ENCODE measurements around the gene FAM131B.
"Not testable (repeated sequence)": the region's sequence is repeated elsewhere in the genome, so short reads cannot be mapped to it uniquely, and the experiment has no call there.

Gene FAM131B

DNA sequence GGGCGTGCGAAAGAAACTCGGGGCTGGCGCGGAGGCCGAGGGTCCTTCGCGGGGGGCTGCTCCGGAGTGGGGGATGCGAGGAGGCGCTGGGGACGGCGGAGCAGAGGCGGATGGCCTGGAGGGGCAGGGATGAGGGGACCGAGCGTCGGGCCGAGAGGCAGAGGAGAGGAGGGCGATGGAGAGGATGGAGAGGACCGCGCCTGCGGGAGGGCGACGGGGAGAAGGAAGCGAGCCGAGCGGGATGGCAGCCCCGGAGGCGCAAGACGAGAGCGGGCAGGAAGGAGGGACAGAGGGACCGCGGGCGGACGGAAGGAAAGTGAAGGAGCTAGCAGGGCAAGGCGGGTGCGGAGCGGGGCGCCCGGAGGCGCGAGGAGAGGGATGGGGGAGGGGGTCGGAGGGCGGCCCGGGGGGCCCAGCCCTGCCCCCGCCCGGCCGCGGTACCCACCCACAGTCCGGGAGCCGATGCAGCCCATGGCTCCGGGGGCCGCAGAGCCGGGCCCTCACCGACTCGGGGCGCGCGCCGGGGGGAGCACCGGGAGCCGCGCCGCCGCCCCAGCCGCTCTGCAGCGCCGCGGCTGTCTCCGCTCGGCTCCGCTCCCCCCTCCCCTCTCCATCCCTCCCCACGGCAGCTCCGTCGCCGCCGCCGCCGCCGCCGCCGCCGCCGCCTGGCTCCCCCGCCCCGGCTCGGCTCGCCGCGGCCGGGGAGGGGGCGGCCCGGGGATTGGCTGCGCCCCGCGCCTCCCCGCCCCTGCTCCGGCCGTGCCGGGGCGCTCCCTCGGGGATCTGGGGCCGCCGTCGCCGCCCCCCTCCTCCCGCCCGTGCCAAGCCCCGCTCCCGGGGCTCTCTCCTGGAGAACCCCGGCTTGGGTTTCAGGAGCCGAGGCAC, at the start of gene FAM131B:
FAM131B (minus strand) TSS at position 583 of the 885 bp plus-strand sequence; CDS start at position 473, 110 bp downstream.
- Mint-ChIP-seq H3K27ac (peak within 1 kb of the TSS; percentile 61 to 80), H3K4me3 (peak within 1 kb of the TSS; percentile 91 to 94), H3K4me1 (peaks cover 10% of the 10 kb centered on the region), H3K9me3 (no peaks in the 10 kb centered on the region), H3K27me3 (peaks cover 38% of the 10 kb centered on the region)
- ATAC-seq (peak; percentile 72), DNase-seq (peak; percentile 33 to 43)

DNA sequence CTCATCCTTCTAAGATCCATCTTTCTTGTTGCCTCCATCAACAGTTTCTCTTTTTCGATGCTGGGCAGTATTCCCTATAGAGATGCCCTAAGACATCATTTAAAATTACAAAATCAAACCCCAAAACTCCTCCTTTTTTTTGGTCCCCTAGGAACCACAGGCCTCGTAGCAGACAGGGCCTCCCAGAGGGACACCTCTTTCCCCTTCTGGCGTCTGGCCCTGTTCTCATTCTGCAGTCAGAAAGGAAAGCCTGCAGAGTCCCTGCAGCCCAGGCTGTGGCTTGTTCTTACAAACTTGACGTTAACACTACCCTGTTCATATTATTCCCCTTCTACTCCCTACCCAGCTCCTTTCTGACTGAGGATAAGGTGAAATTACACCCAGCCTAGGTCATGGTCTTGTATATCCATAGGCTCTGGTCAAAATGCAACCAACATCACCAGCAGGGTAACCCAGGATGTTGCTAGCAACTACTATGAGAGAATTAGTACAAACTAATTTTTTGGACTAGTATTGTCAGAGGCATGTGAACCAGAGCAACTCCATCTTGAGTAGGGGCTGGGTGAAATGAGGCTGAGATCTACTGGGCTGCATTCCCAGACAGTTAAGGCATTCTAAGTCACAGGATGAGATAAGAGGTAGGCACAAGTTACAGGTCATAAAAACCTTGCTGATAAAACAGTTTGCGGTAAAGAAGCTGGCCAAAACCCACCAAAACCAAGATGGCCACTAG, 49.6 kb upstream of the FAM131B start:
- DNase-seq: no peak
- Mint-ChIP-seq H3K27ac (no peak overlapping the region), H3K27me3 (no peaks in the 10 kb centered on the region), H3K4me3 (no peak overlapping the region), H3K9me3 (no peaks in the 10 kb centered on the region), H3K4me1 (peaks cover 58% of the 10 kb centered on the region)
- no peak for ATAC-seq

DNA sequence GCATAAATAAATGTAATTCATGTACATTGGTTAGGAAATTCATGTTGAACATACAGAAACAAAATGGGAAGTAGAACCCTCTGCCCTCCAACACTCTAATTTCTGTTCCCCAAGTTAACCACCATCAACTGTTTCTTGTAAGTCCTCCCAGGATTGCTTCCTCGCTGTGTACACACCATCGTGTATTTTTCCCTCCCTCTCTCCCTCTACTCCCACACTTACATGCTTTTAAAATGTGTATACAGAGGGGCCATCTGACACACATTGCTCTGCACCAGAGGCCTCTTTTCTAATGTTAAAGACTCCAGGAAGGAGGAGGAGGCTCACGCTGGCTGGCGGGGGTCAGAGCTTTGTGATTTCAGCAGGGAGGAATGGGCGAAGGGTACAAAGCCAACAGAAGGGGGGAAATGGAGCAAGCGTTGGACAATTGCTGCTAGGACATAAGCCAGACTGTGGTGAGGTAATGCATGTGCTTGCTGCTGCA, 48.0 kb upstream of the FAM131B start:
- H3K27me3 Mint-ChIP-seq: no peaks in the 10 kb centered on the region
- H3K27ac Mint-ChIP-seq: peak overlapping the region in 1 of 2 donors; percentile 72
- peaks cover 69% of the 10 kb centered on the region for H3K4me1 Mint-ChIP-seq
- DNase-seq (no peak), ATAC-seq (no peak)
- no peak overlapping the region for H3K4me3 Mint-ChIP-seq
- H3K9me3 Mint-ChIP-seq: no peaks in the 10 kb centered on the region

DNA sequence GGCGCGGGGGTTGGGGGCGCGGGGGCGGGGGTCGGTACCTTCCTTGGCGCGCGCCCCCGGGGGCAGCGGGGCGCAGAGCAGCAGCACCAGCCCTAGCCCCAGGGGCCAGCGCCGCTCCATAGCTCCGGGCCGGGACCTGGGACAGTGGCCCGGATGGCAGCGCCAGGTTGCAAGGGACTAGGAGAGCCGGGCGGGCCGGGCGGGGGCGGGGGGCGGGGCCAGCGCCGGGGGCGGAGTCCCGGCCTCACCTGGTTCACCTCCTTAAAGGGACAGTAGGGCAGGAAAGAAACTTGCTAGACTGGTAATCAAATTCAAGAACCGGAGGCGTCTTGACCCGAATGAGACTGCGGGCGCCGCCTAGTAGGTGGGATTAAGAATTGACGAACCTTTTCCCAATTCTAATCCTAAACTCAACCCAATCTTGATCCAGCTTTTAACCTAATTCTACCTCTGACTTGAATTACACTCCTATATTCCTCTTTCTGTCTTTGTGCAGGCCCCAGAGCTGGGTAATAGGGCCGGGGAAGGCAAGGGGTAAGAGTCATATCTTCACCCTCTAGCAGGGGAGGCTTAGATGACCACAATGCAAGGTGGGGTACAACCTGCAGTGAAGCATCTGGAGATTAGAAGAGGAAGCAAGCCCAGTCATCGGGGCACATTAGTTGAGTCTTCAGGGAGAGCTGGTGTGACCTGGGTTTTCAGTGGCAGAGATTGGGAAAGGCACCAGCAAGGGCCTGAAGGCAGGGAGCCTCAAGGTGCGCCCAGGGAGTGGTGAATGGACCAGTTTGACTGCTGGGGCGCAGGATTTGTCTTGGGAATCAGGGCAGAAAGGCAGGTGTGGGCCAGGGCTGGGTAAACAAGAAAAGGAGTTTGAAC, 46.4 kb upstream of the FAM131B start, which contains the start of gene EPHA1:
EPHA1 (minus strand) TSS at position 171 of the 876 bp plus-strand sequence; CDS start at position 120, 51 bp downstream.
- peaks cover 82% of the 10 kb centered on the region for H3K4me1 Mint-ChIP-seq
- H3K9me3 Mint-ChIP-seq: no peaks in the 10 kb centered on the region
- H3K27me3 Mint-ChIP-seq: no peaks in the 10 kb centered on the region
- ATAC-seq: peak; percentile 67
- peak; percentile 22 to 45 for DNase-seq
- H3K27ac Mint-ChIP-seq: peak within 1 kb of the TSS; percentile 71 to 86
- peak within 1 kb of the TSS; percentile 84 to 91 for H3K4me3 Mint-ChIP-seq

DNA sequence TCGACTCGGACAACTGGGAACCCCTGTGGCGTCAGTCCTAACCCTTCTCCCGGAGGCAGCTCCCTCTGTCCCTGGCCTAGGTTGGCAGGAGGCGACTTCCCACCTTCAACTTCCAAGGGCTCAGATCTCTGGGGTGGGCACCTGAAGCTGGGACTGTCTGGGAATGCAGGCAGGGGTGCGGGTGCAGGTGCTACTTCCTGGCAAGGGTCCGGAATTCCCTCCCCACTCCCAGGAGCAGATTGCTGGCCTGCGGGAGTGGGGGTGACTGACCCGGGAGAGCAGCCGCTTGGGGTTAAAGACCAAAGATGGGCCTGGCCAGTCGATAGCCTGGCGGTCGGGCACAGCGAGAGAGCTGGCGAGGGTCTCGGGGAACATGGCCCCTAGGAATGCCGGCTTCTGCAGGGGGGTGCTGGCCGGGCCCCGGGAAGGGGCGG, 45.8 kb upstream of the FAM131B start:
- no peaks in the 10 kb centered on the region for H3K27me3 Mint-ChIP-seq
- ATAC-seq (peak; percentile 37), DNase-seq (no peak)
- H3K9me3 Mint-ChIP-seq: no peaks in the 10 kb centered on the region
- H3K4me1 Mint-ChIP-seq: peaks cover 86% of the 10 kb centered on the region
- H3K4me3 Mint-ChIP-seq: peak overlapping the region; percentile 84 to 91
- no peak overlapping the region for H3K27ac Mint-ChIP-seq

DNA sequence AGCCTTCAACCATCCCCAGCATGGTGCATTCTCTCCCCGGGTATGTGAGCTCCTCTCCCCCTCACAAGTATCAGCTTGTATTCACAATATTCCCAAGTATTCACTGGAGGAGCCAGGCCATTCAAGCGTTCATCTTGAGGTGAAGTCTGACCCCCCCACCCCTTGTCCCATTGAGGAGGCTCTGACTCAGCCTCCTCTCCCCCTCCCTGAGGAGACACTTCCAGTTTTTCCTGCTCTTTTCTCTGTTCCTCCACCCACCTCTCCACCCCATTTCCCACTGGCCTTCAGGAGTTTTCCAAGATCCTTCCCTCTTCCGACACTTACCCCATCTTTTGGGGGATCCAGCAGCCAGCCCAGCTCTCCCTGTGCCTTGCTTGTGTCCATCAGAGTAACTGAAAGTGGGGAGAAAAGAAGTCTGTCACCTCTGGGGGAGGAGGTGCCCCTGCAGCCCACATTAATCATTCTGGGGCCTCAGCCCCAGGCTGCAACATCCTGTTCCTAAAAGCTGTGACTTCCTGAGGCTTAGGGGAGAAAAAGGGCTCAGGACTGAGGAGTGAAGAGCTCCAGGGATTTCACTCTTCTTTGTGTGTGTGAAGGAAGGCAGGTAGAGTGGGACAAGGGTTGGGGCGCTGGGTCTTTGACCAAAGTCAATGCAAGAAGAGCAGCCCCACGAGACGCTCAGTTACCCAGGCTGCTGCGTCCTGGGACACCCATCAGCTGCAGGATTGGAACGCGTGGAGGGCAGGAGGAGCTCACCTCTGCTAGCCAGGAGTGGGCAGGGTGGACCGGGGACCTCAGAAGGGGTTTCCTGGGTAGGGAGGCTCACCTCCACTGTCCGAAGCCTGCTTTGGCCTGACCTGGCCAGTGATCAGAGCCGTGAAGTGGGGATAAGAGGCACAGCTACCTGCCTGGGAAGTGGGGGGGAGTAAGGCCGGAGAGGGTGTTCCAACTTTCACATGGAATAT, 45.1 kb upstream of the FAM131B start:
- Mint-ChIP-seq H3K4me3 (peak overlapping the region; percentile 84 to 91), H3K9me3 (no peaks in the 10 kb centered on the region), H3K4me1 (peaks cover 84% of the 10 kb centered on the region), H3K27ac (peak overlapping the region; percentile 8 to 86), H3K27me3 (no peaks in the 10 kb centered on the region)
- DNase-seq (peak; percentile 50 to 51), ATAC-seq (peak; percentile 79)

DNA sequence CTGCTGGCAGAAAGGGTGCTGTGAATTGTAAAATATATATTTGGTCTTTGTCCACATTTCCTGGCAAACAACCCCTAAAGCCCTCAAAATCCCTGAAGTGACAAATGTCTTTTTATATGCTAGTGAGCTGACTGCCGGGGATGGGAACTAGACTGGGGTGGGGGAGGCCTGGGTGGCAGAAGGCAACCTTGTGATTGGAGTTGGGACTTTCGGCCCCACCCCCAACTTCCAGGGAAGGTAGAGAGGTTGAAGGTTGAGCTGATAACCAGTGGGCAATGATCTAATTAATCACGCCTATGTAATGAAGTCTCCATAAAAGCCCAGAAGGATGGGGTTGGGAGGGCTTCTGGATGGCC, 43.5 kb upstream of the FAM131B start:
- H3K4me3 Mint-ChIP-seq: no peak overlapping the region
- H3K27me3 Mint-ChIP-seq: no peaks in the 10 kb centered on the region
- DNase-seq: no peak
- no peak for ATAC-seq
- H3K9me3 Mint-ChIP-seq: no peaks in the 10 kb centered on the region
- H3K4me1 Mint-ChIP-seq: peaks cover 76% of the 10 kb centered on the region
- no peak overlapping the region for H3K27ac Mint-ChIP-seq

DNA sequence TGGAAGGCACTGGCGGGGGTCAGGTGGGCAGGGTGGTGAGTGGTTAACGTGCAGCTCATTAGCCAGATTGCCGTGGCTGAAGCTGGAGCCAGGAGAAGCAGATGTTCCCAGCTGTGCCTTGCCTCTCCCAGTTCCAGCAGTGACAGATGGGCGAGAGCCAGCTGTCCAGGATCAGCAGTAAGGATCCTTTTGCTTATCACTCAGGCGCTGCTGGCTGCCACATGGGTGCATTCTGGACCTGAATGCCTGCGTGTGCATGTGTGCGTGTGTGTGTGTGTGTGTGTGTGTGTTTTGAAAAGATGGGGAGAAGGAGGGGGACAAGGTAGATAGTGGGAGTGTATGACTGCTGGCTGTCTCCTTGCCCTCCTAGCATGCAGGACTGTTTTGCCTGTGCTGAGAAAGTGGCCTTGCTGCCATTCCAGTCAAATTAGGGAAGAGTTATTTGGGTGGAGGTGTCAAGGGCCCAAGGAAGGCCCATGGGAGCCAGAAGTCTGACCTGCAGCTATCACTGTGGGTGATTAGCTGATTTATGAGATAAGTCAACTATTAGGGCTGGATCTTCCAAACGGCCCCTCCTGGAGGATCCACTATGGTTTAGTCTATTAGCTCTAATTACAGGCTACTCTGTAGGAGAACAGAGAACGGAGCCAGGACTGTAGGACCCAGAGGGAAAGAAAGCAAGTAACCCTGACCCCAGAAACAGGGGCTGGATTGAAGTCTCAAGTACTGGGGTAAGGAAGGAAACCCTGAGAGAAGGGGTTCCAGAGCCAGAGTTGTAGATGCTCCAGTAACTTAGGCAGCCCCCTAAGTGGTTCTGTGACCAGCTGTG, 42.9 kb upstream of the FAM131B start:
- Mint-ChIP-seq H3K27ac (no peak overlapping the region), H3K4me3 (no peak overlapping the region), H3K27me3 (no peaks in the 10 kb centered on the region), H3K9me3 (no peaks in the 10 kb centered on the region), H3K4me1 (peaks cover 71% of the 10 kb centered on the region)
- DNase-seq: no peak
- ATAC-seq: no peak

DNA sequence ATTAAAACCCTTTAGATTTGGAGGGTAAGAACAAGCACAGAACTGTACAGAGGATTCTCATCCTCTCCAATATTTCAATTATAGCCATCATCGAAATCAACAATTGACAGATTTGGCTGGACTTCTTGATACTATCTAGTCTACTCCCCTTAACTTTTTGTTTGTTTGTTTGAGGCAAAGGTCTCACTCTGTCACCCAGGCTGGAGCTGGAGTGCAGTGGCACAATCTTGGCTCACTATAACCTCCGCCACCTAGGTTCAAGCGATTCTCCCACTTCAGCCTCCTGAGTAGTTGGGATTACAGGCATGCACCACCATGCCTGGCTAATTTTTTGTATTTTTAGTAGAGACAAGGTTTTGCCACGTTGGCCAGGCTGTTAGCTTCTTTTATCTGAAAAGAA, 39.7 kb upstream of the FAM131B start:
- ATAC-seq, H3K27me3 Mint-ChIP-seq, H3K4me3 Mint-ChIP-seq, H3K9me3 Mint-ChIP-seq, DNase-seq: not testable (repeated sequence)
- Mint-ChIP-seq H3K4me1 (peaks cover 43% of the 10 kb centered on the region), H3K27ac (peak overlapping the region in 1 of 2 donors; percentile 31)

DNA sequence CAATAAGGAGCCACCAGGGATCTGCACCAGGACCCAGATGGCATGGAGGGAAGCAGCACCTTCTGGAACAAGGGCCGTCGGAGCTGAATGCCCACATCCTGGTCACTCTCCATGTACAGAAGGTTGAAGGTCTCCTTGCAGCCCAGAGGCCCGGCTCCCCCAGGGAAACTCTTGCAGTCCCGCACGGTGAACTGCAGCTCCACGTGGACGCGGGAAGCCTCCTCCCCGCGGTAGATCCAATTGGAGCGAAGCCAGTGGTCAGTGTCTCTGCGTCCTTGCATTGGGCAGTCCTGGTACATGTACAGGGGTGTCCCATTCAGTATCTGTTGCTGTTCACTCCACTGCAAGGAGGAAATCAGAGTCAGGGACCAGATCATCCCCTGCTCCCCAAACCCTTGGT, 38.8 kb upstream of the FAM131B start:
- Mint-ChIP-seq H3K4me3 (no peak overlapping the region), H3K9me3 (no peaks in the 10 kb centered on the region), H3K27ac (peak overlapping the region in 1 of 2 donors; percentile 22), H3K4me1 (peaks cover 33% of the 10 kb centered on the region), H3K27me3 (no peaks in the 10 kb centered on the region)
- DNase-seq (no peak), ATAC-seq (no peak)

DNA sequence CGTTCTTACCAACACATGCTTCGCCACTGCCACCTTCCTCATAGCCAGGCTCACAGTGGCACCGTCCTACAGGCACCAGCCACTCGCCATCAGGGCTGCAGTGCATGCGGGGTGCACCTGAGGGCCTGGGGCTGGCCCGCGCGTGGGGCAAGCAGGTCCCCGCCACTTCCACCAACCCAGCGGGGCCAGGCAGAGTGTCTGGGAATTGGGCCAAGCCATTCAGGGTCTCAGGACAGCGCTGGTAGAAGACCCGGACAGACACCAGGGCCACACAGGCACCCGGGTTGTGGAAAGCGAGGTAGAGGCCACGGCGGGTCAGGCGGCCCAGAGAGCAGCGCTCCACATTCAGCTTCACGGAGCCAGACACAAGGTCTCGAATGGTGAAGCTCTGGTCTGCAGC, 37.1 kb upstream of the FAM131B start:
- H3K4me1 Mint-ChIP-seq: peaks cover 24% of the 10 kb centered on the region
- no peaks in the 10 kb centered on the region for H3K9me3 Mint-ChIP-seq
- H3K4me3 Mint-ChIP-seq: no peak overlapping the region
- H3K27ac Mint-ChIP-seq: no peak overlapping the region
- ATAC-seq (no peak), DNase-seq (no peak)
- no peaks in the 10 kb centered on the region for H3K27me3 Mint-ChIP-seq

DNA sequence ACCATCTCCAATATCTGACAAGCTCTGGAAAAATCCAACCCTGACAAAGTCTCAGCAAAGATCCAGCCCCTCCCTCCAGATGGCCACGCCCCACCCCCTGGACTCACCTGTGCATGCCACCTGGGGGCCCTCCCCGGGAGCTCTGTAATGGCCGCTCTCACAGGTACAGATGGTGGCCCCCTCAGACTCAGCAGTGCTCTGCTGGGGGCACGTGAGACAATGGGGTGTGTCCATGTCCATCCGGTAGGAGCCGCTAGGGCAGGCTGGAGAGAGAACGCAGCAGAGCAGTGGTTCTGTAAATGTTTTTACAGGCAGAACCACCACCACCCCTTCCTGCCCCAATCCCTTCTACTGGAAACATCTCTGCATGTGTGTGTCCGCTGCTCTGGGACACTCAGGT, 36.6 kb upstream of the FAM131B start:
- DNase-seq: no peak
- H3K27me3 Mint-ChIP-seq: no peaks in the 10 kb centered on the region
- H3K27ac Mint-ChIP-seq: no peak overlapping the region
- peak; percentile 36 for ATAC-seq
- H3K9me3 Mint-ChIP-seq: no peaks in the 10 kb centered on the region
- no peak overlapping the region for H3K4me3 Mint-ChIP-seq
- peaks cover 22% of the 10 kb centered on the region for H3K4me1 Mint-ChIP-seq

DNA sequence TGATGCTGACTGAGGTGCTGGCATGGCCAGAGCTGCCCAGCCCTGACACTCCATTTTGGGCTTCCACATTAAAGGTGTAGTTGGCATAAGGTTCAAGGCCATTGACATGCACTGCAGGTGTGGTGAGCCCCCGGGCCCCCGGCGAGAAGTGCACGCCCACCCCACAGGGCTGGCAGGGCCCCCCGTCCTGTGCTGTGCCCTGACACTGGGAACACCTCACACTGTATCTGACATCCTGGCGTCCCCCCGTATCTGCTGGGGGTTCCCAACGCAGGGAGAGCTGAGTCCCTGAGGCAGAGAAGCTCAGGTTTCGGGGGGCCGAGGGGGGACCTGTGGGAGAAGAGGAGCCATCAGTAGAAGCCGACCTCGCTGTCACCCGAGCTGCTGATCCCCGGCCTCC, 36.1 kb upstream of the FAM131B start:
- Mint-ChIP-seq H3K9me3 (no peaks in the 10 kb centered on the region), H3K4me3 (no peak overlapping the region), H3K4me1 (peaks cover 17% of the 10 kb centered on the region), H3K27ac (no peak overlapping the region), H3K27me3 (no peaks in the 10 kb centered on the region)
- no peak for DNase-seq
- no peak for ATAC-seq
